Smooth muscle cell (in vitro differentiated cells): ENCODE measurements around the gene SERGEF. TPM values are rescaled to one million over a fixed set of nuclear protein-coding genes. Genes with fewer than 3 reads are reported as not detected.

ENCODE experiments used
- DNase-seq: peaks from one replicate; lab custom pipeline; 2025; ENCODE audit not compliant: unreplicated experiment; lab: John Stamatoyannopoulos, UW
- H2AFZ ChIP-seq: fragments of 200-600 bp; sonication (generic); 2 replicates; pipeline ENCODE4 v1.6.0; 2016; ENCODE audit warnings: antibody characterized with exemption, low read depth, mild to moderate bottlenecking
- H3F3A ChIP-seq: fragments of 200-600 bp; sonication (generic); 2 replicates; pipeline ENCODE4 v1.6.0; 2017; ENCODE audit warnings: antibody characterized with exemption, low read depth
- H3K27ac ChIP-seq: fragments of 200-600 bp; sonication (generic); 2 replicates; pipeline ENCODE4 v1.5.1; 2016; ENCODE audit warnings: low read depth, mild to moderate bottlenecking
- H3K27me3 ChIP-seq: fragments of 200-600 bp; sonication (generic); 2 replicates; pipeline ENCODE4 v1.6.1; 2016; ENCODE audit warnings: low read depth, mild to moderate bottlenecking
- H3K36me3 ChIP-seq: fragments of 200-600 bp; sonication (generic); 2 replicates; pipeline ENCODE4 v1.5.1; 2016; ENCODE audit warnings: low read depth
- H3K4me1 ChIP-seq: fragments of 200-600 bp; sonication (generic); 2 replicates; pipeline ENCODE4 v1.5.1; 2016; ENCODE audit warnings: low read depth
- H3K4me2 ChIP-seq: fragments of 200-600 bp; sonication (generic); 2 replicates; pipeline ENCODE4 v1.6.0; 2016; ENCODE audit warnings: mild to moderate bottlenecking
- H3K4me3 ChIP-seq: fragments of 200-600 bp; sonication (generic); 2 replicates; pipeline ENCODE4 v1.5.1; 2016; ENCODE audit warnings: mild to moderate bottlenecking
- H3K79me2 ChIP-seq: fragments of 200-600 bp; sonication (generic); 2 replicates; pipeline ENCODE4 v1.6.0; 2016; ENCODE audit warnings: low read depth, mild to moderate bottlenecking
- H3K9ac ChIP-seq: fragments of 200-600 bp; sonication (generic); 2 replicates; pipeline ENCODE4 v1.6.0; 2016; ENCODE audit warnings: low read depth
- H3K9me3 ChIP-seq: fragments of 200-600 bp; sonication (generic); replicated peaks from 2 replicates; pipeline ENCODE4 v1.5.1; 2016; ENCODE audit warnings: low read depth
- H4K20me1 ChIP-seq: fragments of 200-600 bp; sonication (generic); 2 replicates; pipeline ENCODE4 v1.6.0; 2016; ENCODE audit warnings: low read depth
- WGBS: methylation state at CpG from one replicate; pipeline ENCODE4 v1.1.7; 2016; ENCODE audit warnings: low lambda C conversion rate; 5-methylcytosine and 5-hydroxymethylcytosine counted together
- polyA plus RNA-seq: library from polyadenylated mRNA; unstranded; fragments of >200 nt; fragmentation: Nextera tagmentation; extraction: Ambion mirVana; gene quantifications from 2 replicates; pipeline ENCODE4 v1.2.1, GENCODE V29; 2016
- total RNA-seq: library from RNA; depleted of rRNA; stranded (reverse); fragments of >200 nt; gene quantifications from 2 replicates; pipeline ENCODE4 v1.2.3, GENCODE V29; 2014
- TF ChIP-seq, protein P1 (sequence below): fragments of 200-600 bp; sonication (generic); IDR thresholded peaks from 2 replicates; pipeline ENCODE4 v1.5.1; 2017; ENCODE audit warnings: borderline replicate concordance, mild to moderate bottlenecking, antibody characterized with exemption; ENCODE audit not compliant: insufficient read depth, poor library complexity, severe bottlenecking

Gene SERGEF
- total and polyA plus RNA-seq, 2 experiments from 2014 or later: 4.9 to 7.4 TPM

DNA sequence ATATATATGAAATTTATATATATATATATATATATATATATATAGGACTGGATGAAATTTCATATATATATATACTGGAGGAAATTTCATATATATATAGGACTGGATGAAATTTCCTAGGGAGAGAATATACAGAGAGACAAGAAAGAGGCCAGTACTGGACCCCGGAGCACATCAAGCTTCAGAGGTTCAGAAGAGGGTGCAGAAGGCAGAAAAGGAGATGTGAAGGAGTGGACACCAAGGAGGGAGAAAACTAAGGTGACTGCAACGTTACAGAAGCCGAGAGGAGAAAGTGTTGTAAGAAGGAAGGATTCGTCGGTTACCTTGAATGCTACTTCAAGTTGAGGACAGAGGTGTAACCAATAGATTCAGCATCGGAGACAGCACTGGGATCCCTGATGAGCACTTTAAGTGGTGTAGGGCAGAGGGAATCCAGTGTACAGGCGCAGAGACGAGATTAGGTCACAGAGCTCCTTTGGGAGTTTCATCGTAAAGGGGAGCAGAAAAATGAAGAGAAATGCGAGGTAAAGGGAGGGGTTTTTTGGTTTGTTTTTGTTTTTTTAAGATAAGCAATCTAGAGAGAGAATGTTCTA is 41.8 kb upstream of the SERGEF start:
- Histone ChIP-seq H3K4me2 (no peak overlapping the region), H3K79me2 (no peaks in the 10 kb centered on the region), H3K9me3 (no peaks in the 10 kb centered on the region), H3K4me1 (no peaks in the 10 kb centered on the region), H3K9ac (no peak overlapping the region), H3K4me3 (no peak overlapping the region), H3K27ac (no peak overlapping the region), H3K36me3 (no peaks in the 10 kb centered on the region), H4K20me1 (no peaks in the 10 kb centered on the region), H2AFZ (no peak overlapping the region), H3F3A (no peaks in the 10 kb centered on the region), H3K27me3 (peaks cover 11% of the 10 kb centered on the region)
- no peak for DNase-seq
- TF ChIP-seq, protein P1, sequence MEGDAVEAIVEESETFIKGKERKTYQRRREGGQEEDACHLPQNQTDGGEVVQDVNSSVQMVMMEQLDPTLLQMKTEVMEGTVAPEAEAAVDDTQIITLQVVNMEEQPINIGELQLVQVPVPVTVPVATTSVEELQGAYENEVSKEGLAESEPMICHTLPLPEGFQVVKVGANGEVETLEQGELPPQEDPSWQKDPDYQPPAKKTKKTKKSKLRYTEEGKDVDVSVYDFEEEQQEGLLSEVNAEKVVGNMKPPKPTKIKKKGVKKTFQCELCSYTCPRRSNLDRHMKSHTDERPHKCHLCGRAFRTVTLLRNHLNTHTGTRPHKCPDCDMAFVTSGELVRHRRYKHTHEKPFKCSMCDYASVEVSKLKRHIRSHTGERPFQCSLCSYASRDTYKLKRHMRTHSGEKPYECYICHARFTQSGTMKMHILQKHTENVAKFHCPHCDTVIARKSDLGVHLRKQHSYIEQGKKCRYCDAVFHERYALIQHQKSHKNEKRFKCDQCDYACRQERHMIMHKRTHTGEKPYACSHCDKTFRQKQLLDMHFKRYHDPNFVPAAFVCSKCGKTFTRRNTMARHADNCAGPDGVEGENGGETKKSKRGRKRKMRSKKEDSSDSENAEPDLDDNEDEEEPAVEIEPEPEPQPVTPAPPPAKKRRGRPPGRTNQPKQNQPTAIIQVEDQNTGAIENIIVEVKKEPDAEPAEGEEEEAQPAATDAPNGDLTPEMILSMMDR: no peak
- WGBS: 91% methylated on average over 10 of the region's 10 CpGs

DNA sequence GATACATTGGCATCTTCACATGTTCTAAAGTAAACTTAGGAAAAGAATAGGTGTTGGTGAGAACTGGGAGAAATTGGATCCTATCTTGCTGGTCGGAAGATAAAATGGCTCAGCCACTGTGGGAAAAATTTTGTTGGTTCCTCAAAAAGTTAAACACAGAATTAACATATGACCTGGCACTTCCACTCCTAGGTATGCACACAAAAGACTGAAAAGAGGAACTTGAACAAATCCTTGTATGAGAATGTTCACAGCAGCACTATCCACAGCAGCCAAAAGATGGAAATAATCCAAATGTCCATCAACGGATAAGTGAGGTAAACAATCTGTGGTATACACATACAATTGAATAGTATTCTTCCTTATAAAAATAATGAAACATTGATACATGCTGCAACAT is 38.0 kb upstream of the SERGEF start:
- 83% methylated on average over 2 of the region's 2 CpGs for WGBS

DNA sequence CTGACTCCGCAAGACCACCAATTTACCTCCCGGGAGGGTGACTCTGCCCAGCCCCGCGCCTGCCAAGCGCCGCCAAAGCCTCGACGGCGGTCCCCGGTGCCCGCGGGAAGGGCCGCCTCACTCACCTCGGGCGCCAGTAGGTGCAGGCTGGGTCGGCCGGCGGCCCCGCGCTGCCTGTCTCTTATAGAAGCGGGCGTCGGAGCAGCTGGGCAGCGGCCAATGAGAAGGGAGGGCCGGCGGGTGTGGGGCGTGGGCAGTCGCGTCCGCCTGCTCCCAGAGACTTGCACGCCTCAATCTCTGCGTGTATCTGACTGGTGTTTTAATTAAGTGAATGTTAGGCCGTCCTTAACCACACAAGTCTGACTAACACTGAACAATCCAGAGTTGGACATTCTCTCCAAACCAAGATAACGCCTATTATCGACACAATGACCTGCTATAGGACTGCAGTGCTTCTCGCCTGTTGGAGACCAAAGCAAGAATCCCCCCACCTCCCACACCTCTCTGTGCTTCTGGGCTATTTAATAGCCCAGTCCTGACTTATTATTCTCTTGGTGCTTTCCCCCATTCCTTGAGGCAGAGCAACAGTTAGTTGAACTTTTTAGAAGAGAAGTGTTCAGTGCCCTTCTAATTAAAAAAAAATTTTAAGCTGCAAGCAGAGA is 33.4 kb upstream of the SERGEF start, which contains the start of gene TPH1:
TPH1 (minus strand) TSS at position 154 of the 662 bp plus-strand sequence. CDS start 5,507 bp downstream, outside the sequence.
- Histone ChIP-seq H3K27me3 (peaks cover 68% of the 10 kb centered on the region), H3K4me1 (no peaks in the 10 kb centered on the region), H3K4me3 (peak within 1 kb of the TSS; percentile 20), H3K36me3 (no peaks in the 10 kb centered on the region), H3K4me2 (peak within 1 kb of the TSS; percentile 80), H3K9me3 (no peaks in the 10 kb centered on the region), H3K27ac (no peak within 1 kb of the TSS), H3K79me2 (no peaks in the 10 kb centered on the region), H3F3A (no peaks in the 10 kb centered on the region), H2AFZ (no peak within 1 kb of the TSS), H4K20me1 (no peaks in the 10 kb centered on the region), H3K9ac (no peak within 1 kb of the TSS)
- TF ChIP-seq, protein P1: no peak
- 10% methylated on average over 36 of the region's 36 CpGs for WGBS
- peak; percentile 9 for DNase-seq

More for the DNA sequence above, 38.0 kb upstream of the SERGEF start:
- H3K4me2 ChIP-seq: no peak overlapping the region
- H3K27ac ChIP-seq: no peak overlapping the region
- no peaks in the 10 kb centered on the region for H4K20me1 ChIP-seq
- H3K36me3 ChIP-seq: no peaks in the 10 kb centered on the region
- no peak overlapping the region for H3K4me3 ChIP-seq
- no peaks in the 10 kb centered on the region for H3K9me3 ChIP-seq
- TF ChIP-seq, protein P1: no peak
- H3F3A ChIP-seq: no peaks in the 10 kb centered on the region
- no peaks in the 10 kb centered on the region for H3K79me2 ChIP-seq
- no peaks in the 10 kb centered on the region for H3K4me1 ChIP-seq
- no peak for DNase-seq
- no peak overlapping the region for H3K9ac ChIP-seq
- peaks cover 39% of the 10 kb centered on the region for H3K27me3 ChIP-seq
- no peak overlapping the region for H2AFZ ChIP-seq

DNA sequence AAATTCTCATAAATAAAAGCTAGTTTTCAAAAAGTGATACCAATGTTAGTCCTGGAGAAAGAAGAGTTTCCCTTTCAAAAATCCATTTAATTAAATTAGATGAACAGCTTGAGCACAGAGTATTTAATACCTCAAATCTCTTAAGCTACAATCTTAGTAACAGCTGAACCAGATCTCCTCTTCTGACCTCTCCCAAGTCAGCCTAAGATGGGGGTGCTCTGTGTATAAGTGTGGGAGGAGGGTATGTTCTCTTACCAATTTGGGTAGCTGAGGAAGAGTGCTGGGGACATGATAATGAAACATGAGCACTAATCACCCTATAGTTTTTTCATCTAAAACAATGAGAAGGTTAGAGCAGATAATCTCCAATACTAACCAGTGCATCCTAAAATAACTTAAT is 23.6 kb upstream of the SERGEF start:
- H3K4me2 ChIP-seq: no peak overlapping the region
- H3K27ac ChIP-seq: no peak overlapping the region
- no peaks in the 10 kb centered on the region for H3K4me1 ChIP-seq
- no peak overlapping the region for H3K9ac ChIP-seq
- no peak overlapping the region for H3K4me3 ChIP-seq
- no peak for DNase-seq
- no peaks in the 10 kb centered on the region for H4K20me1 ChIP-seq
- no peaks in the 10 kb centered on the region for H3K36me3 ChIP-seq
- H3F3A ChIP-seq: no peaks in the 10 kb centered on the region
- TF ChIP-seq, protein P1: no peak
- H2AFZ ChIP-seq: no peak overlapping the region
- no peaks in the 10 kb centered on the region for H3K79me2 ChIP-seq
- H3K9me3 ChIP-seq: no peaks in the 10 kb centered on the region
- peaks cover 49% of the 10 kb centered on the region for H3K27me3 ChIP-seq
